Ishikawa (cell line): ENCODE results near the gene LRIG3.
A peak's percentile ranks its signal among the peaks of the same experiment; 100 is the strongest.

Experiments used
- CEBPB ChIP-seq: IDR thresholded peaks from 2 replicates; pipeline ENCODE4 v1.6.1; 2012
- CREB1 ChIP-seq: IDR thresholded peaks from 2 replicates; pipeline ENCODE4 v1.6.1; 2012; ENCODE audit warnings: low read depth
- EGR1 ChIP-seq: IDR thresholded peaks from 2 replicates; pipeline ENCODE4 v1.6.1; 2012
- EP300 ChIP-seq: IDR thresholded peaks from 2 replicates; pipeline ENCODE4 v1.6.1; 2012; ENCODE audit warnings: borderline replicate concordance
- FOXM1 ChIP-seq: IDR thresholded peaks from 2 replicates; pipeline ENCODE4 v1.6.1; 2012; ENCODE audit warnings: low read depth, borderline replicate concordance
- NFIC ChIP-seq: IDR thresholded peaks from 2 replicates; pipeline ENCODE4 v1.6.1; 2012
- RAD21 ChIP-seq: IDR thresholded peaks from 2 replicates; pipeline ENCODE4 v1.6.1; 2012; ENCODE audit warnings: low read depth
- REST ChIP-seq: IDR thresholded peaks from 2 replicates; pipeline ENCODE4 v1.6.1; 2012; ENCODE audit warnings: low read depth, mild to moderate bottlenecking
- TAF1 ChIP-seq: IDR thresholded peaks from 2 replicates; pipeline ENCODE4 v1.6.1; 2012; ENCODE audit warnings: low read depth, mild to moderate bottlenecking
- TCF12 ChIP-seq: IDR thresholded peaks from 2 replicates; pipeline ENCODE4 v1.6.1; 2012; ENCODE audit warnings: low read depth
- TEAD4 ChIP-seq: IDR thresholded peaks from 2 replicates; pipeline ENCODE4 v1.6.1; 2012
- YY1 ChIP-seq: IDR thresholded peaks from 2 replicates; pipeline ENCODE4 v1.6.1; 2012; ENCODE audit warnings: low read depth
- ZBTB7A ChIP-seq: IDR thresholded peaks from 2 replicates; pipeline ENCODE4 v1.6.1; 2012; ENCODE audit warnings: low read depth
- TF ChIP-seq, protein P1 (sequence below): IDR thresholded peaks from 2 replicates; pipeline ENCODE4 v1.6.1; 2012
- TF ChIP-seq, protein P2 (sequence below): IDR thresholded peaks from 2 replicates; pipeline ENCODE4 v1.6.1; 2012

Gene LRIG3

DNA sequence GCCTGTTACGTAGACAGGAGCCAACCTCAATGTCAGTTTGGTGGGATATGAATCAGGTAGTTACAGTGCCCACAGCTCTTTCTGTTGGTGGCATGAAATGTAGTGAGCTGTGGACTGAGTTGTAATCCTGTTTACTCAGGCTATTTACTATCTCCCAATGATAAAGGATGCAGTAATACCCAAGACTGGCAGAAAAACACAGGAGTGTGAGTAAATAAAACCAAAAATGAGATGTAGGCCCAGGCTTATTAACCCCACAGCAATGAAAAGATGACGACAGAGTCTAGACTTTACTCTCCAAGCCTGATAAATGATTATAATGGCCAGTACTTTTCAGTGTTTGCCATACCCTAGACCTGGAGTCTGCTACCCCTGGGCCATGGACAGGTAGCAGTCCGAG lies 22.8 kb upstream of the LRIG3 start:
- TF ChIP-seq TEAD4 (no peak), EP300 (no peak), YY1 (no peak), REST (no peak), TCF12 (no peak), FOXM1 (no peak), TAF1 (no peak)

DNA sequence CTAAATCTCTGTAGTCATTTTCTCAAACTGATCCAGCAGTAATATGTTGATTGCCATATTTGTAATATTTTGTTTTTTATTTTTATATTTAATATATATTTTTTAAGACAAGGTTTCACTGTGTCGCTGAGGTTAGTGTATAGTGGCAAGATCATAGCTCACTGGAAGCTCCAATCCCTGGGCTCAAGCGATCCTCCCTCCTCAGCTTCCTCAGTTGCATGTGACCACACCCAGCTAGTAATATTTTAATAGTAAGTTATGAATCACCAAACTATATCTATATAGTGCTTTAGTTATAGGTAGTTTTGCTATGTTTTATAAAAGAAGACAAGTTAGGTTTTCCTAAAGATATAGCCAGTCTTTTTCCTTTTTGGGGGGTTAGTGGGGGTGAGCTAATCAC lies 22.0 kb upstream of the LRIG3 start:
- TF ChIP-seq TCF12 (no peak), NFIC (no peak), TEAD4 (no peak)
- TF ChIP-seq, protein P1, sequence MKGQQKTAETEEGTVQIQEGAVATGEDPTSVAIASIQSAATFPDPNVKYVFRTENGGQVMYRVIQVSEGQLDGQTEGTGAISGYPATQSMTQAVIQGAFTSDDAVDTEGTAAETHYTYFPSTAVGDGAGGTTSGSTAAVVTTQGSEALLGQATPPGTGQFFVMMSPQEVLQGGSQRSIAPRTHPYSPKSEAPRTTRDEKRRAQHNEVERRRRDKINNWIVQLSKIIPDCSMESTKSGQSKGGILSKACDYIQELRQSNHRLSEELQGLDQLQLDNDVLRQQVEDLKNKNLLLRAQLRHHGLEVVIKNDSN = no peak

DNA sequence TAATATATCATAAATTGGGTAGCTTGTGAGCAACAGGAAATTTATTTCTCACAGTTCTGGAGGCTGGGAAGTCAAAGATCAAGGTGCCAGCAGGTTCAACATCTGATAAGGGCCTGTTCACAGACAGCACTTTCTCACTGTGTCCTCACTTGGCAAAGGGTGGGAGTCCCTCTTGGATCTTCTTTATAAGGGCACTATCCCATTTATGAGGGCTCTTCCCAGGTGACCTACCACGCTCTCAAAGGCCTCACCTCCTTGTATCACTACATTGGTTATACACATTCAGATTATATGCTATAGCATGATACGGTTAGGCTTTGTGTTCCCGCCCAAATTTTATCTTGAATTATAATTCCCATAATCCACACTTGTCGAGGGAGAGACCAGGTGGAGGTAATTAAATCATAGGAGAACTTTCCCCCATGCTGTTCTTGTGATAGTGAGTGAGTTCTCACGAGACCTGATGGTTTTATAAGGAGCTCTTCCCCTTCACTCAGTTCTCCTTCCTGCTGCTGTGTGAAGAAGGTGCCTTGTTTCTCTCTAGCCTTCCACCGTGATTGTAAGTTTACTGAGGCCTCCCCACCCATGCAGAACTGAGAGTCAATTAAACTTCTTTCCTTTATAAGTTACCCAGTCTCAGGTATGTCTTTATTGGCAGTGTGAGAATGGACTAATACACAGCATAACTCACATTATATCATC lies 19.2 kb upstream of the LRIG3 start:
- TF ChIP-seq RAD21 (no peak), FOXM1 (no peak), EP300 (no peak), TEAD4 (no peak), CEBPB (no peak), TAF1 (no peak)
- TF ChIP-seq, protein P2, sequence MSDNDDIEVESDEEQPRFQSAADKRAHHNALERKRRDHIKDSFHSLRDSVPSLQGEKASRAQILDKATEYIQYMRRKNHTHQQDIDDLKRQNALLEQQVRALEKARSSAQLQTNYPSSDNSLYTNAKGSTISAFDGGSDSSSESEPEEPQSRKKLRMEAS = no peak

DNA sequence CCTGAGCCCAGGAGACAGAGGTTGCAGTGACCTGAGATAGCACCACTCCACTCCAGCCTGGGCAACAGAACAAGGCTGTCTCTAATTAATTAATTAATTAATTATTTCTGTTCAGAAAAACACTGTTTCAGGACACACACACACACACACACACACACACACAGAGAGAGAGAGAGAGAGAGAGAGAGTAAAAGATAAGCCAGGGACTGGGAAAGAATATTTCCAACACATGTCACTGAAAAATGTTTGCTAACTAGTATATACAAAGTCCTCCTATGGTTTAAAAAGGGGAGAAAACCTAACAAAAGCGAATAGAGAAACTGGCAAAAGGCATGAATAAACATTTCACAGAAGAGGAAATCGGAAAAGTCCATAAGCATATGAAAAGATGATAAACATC lies 18.1 kb upstream of the LRIG3 start:
- TF ChIP-seq YY1 = no peak

DNA sequence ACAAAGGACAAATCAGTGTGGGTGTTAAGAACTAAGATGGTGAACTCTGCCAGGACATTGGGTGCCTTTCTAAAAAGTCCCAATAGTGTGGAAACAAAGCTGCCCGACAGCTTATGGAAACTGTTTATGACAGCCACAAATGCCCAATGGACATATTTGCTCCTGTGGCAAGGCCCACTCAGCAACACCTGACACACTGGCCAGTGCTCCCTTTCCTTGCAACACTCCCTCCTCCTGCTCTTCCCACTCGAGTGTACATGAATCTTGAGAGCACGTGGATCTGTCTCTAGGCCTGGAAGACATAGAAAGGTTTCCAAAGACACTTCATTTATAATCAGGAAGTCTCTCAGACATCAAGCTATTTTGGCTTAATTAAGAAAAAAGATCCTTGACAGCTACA lies 14.2 kb upstream of the LRIG3 start:
- no peak for TF ChIP-seq TEAD4
- no peak for TF ChIP-seq YY1
- no peak for TF ChIP-seq RAD21
- no peak for TF ChIP-seq ZBTB7A
- no peak for TF ChIP-seq TAF1
- TF ChIP-seq CEBPB = no peak
- no peak for TF ChIP-seq NFIC
- TF ChIP-seq, protein P2 = no peak
- TF ChIP-seq CREB1 = no peak
- TF ChIP-seq TCF12 = no peak
- TF ChIP-seq FOXM1 = no peak
- TF ChIP-seq EP300 = no peak
- no peak for TF ChIP-seq REST
- TF ChIP-seq EGR1 = no peak
- TF ChIP-seq, protein P1 = no peak

DNA sequence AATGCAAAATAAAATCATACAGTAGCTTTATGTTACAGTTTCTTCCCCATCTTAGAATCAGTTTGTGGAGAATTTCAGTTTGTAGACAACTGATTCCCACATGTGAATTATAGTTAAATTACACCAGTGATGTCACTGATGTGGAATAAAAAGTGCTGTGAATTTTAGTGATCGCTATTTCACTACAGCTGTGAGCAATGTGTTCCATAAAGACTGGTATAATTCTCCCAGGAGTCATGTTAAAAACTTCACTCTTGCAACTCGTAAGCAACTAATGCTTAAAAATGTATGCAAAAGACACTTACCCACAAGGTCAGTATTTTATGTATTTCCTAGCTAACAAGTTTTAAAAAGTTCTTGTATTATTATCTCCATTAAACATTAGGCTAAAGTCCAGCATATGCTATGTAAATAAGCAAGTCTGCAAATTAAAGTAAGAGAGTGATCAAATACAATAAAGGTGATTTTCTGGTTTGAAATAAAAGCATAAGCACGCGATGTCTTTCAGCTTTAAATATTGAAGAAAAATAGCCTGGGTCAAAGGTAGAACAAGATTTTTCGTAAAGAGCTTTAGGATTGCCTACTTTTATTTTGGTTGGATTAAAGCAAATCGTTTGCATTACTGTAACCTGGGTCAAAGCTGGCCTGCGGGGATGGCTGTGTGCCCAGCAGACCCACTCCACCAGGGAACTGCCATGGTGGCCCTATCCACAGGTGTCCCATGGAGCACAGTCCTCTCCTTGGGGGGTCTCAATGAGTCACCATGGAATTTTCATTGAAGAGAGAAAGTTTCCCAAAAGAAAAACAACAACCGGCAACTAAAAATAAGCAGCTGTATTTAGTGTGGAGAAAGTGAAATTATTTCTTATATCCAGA lies 12.7 kb upstream of the LRIG3 start:
- TF ChIP-seq TEAD4 = no peak
- no peak for TF ChIP-seq CREB1
- TF ChIP-seq EP300 = no peak

GRCh38 chr12:58931518-58931917 lies 11.2 kb upstream of the LRIG3 start:
- TF ChIP-seq TAF1 (no peak), RAD21 (peak; percentile 18; the same call in 1 of the 2 replicates), EGR1 (no peak), NFIC (no peak)
